MV-4-11 (cell line): ENCODE data around the gene NELL2.

Experiments
- DNase-seq: peaks from one replicate; lab custom pipeline; 2025; lab: John Stamatoyannopoulos, UW

The NELL2 gene

GRCh38 chr12:44626883-44627282, 249.2 kb downstream of the NELL2 start:
- no peak for DNase-seq

GRCh38 chr12:44618946-44619345, 257.2 kb downstream of the NELL2 start:
- no peak for DNase-seq

GRCh38 chr12:44616402-44616801, 259.7 kb downstream of the NELL2 start:
- DNase-seq: no peak

GRCh38 chr12:44611538-44611937, 264.6 kb downstream of the NELL2 start:
- no peak for DNase-seq

- no peak for DNase-seq
Measured at GRCh38 chr12:44603701-44604100, 272.4 kb downstream of the NELL2 start.

- no peak for DNase-seq
Measured at GRCh38 chr12:44592626-44593025, 283.5 kb downstream of the NELL2 start.

GRCh38 chr12:44589697-44590096, 286.4 kb downstream of the NELL2 start:
- no peak for DNase-seq

- no peak for DNase-seq
Measured at GRCh38 chr12:44588651-44589050, 287.5 kb downstream of the NELL2 start.

GRCh38 chr12:44584625-44585024, 291.5 kb downstream of the NELL2 start:
- DNase-seq: no peak

GRCh38 chr12:44582521-44582920, 293.6 kb downstream of the NELL2 start:
- DNase-seq: no peak

- no peak for DNase-seq
Measured at GRCh38 chr12:44581642-44582242, 294.4 kb downstream of the NELL2 start.

- DNase-seq: no peak
Measured at GRCh38 chr12:44574586-44574985, 301.5 kb downstream of the NELL2 start.

GRCh38 chr12:44573723-44574122, 302.4 kb downstream of the NELL2 start:
- DNase-seq: no peak

- no peak for DNase-seq
Measured at GRCh38 chr12:44571006-44571550, 305.0 kb downstream of the NELL2 start.

- no peak for DNase-seq
Measured at GRCh38 chr12:44570036-44570583, 306.0 kb downstream of the NELL2 start.

GRCh38 chr12:44565163-44565562, 311.0 kb downstream of the NELL2 start:
- DNase-seq: no peak

- no peak for DNase-seq
Measured at GRCh38 chr12:44563486-44563885, 312.6 kb downstream of the NELL2 start.

- no peak for DNase-seq
Measured at GRCh38 chr12:44558340-44559100, 317.6 kb downstream of the NELL2 start.

- DNase-seq: no peak
Measured at GRCh38 chr12:44555454-44555853, 320.7 kb downstream of the NELL2 start.

GRCh38 chr12:44551631-44552030, 324.5 kb downstream of the NELL2 start:
- DNase-seq: no peak

- DNase-seq: no peak
Measured at GRCh38 chr12:44550377-44550776, 325.7 kb downstream of the NELL2 start.

- no peak for DNase-seq
Measured at GRCh38 chr12:44546060-44546459, 330.1 kb downstream of the NELL2 start.

GRCh38 chr12:44544018-44544417, 332.1 kb downstream of the NELL2 start:
- no peak for DNase-seq
